Caco-2 (cell line): ENCODE results near the gene PIBF1. TPM values are rescaled to one million over a fixed set of nuclear protein-coding genes. Genes with fewer than 3 reads are reported as not detected.

ENCODE experiments used
- BruUV-seq: library from RNA; stranded (reverse); fragments of 400-500 nt; replicated peaks from 2 replicates; lab custom pipeline; 2021; lab: Mats Ljungman, UMichigan
- CTCF ChIA-PET: fragments of 300-600 bp; sonication (Branson Sonifier 250); formaldehyde crosslinking; loops from one replicate; lab custom pipeline; 2022; ENCODE audit warnings: antibody characterized with exemption; lab: Charles Lee
- POLR2A ChIA-PET: fragments of 300-600 bp; sonication (Branson Sonifier 250); formaldehyde crosslinking; loops from one replicate; lab custom pipeline; 2022; ENCODE audit warnings: antibody characterized with exemption; lab: Charles Lee
- DNase-seq, 2 experiments: peaks; one replicate each; pipeline versions ENCODE4 v3.0.0 to v3.0.0-alpha.2; 2020 to 2022
- H3K27me3 ChIP-seq: replicated peaks from 2 replicates; pipeline ENCODE4 v1.6.0; 2011; ENCODE audit warnings: low read length; ENCODE audit not compliant: control insufficient read depth, insufficient read depth
- H3K36me3 ChIP-seq: 2 replicates; pipeline ENCODE4 v1.5.1; 2011; ENCODE audit warnings: low read length; ENCODE audit not compliant: control insufficient read depth, insufficient read depth
- H3K4me1 ChIP-seq: fragments of 250-450 bp; sonication (Bioruptor Pico); 2 replicates; pipeline ENCODE4 v1.5.1; 2020; ENCODE audit warnings: mild to moderate bottlenecking
- H3K4me3 ChIP-seq: 2 replicates; pipeline ENCODE4 v1.5.1; 2011; ENCODE audit warnings: low read depth, mild to moderate bottlenecking, control low read depth, low read length
- H3K9me3 ChIP-seq: fragments of 250-450 bp; sonication (Bioruptor Pico); 2 replicates; pipeline ENCODE4 v1.5.1; 2020; ENCODE audit warnings: mild to moderate bottlenecking, moderate library complexity
- H3K27ac Mint-ChIP-seq: one replicate; pipeline ENCODE4 v1.8.0; 2022; ENCODE audit warnings: mixed read lengths; ENCODE audit not compliant: unreplicated experiment
- H3K27me3 Mint-ChIP-seq: one replicate; pipeline ENCODE4 v1.8.0; 2022; ENCODE audit warnings: mixed read lengths; ENCODE audit not compliant: insufficient read depth, unreplicated experiment
- H3K36me3 Mint-ChIP-seq: one replicate; pipeline ENCODE4 v1.8.0; 2022; ENCODE audit warnings: mild to moderate bottlenecking, mixed read lengths; ENCODE audit not compliant: insufficient read depth, unreplicated experiment
- H3K4me1 Mint-ChIP-seq: one replicate; pipeline ENCODE4 v1.8.0; 2022; ENCODE audit warnings: low read depth, mixed read lengths; ENCODE audit not compliant: unreplicated experiment
- H3K4me3 Mint-ChIP-seq: one replicate; pipeline ENCODE4 v1.8.0; 2022; ENCODE audit warnings: mild to moderate bottlenecking, moderate library complexity, mixed read lengths; ENCODE audit not compliant: unreplicated experiment
- H3K9me3 Mint-ChIP-seq: one replicate; pipeline ENCODE4 v1.8.0; 2022; ENCODE audit warnings: mixed read lengths; ENCODE audit not compliant: unreplicated experiment
- intact Hi-C: fragments of 100-400 bp; cut with micrococcal nuclease; formaldehyde crosslinking; loops from one replicate; pipeline ENCODE4 v1.10.0; 2022; ENCODE audit not compliant: unreplicated experiment
- total RNA-seq: library from RNA; stranded (reverse); gene quantifications from 2 replicates; pipeline ENCODE4 v1.2.3, GENCODE V29; 2022
- TF ChIP-seq, protein P1 (sequence below), 2 experiments: fragments of 200-600 bp in 1 of 2; IDR thresholded peaks; 1 replicate in 1 of 2; 2 replicates in 1 of 2; pipeline versions ENCODE4 v1.5.1 to v1.8.0; 2011 to 2022; ENCODE audit warnings: antibody characterized with exemption in 1 of 2, control low read depth in 1 of 2, inconsistent platforms in 1 of 2, low read depth in 1 of 2, low read length in 1 of 2, mild to moderate bottlenecking in 1 of 2, moderate library complexity in 1 of 2; ENCODE audit not compliant: insufficient read depth in 1 of 2, severe bottlenecking in 1 of 2, unreplicated experiment in 1 of 2

Gene PIBF1
- total RNA-seq, 1 experiment from 2014 or later = 13.4 TPM

DNA sequence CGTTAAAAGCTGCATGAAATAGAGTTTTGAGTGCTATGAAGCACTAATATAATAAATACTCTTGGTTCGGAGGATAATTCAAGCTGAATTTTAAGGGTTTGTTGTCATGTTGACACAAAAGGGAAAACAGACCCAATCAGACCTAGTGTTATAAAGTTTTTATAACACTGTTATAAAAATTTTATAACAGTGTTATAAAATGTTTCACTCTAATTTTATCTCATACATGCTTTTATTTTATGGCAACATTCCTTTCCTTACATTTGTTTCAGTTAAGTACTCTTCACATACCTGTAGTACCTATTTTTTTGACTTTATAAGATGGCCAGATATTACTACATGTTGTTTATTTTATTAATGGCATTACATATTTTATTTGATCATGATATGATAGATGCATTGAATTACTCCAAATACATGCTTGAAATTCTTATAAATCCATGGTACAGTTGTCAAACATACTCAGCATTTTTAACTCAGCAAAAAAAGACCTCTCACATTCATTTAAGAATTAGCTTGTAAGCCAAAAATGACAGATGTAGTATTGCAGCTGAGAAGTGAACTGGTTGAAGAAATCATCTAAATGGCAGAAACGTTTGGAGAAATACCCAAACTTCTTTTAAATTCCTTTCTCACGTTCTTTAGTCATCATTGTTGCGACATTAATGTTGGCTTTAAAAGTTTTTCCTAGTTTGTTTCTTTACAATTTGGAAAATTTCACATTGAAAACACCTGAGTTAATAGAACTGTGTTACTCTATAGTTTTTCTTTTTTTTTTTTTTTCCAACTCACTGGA, 104.5 kb downstream of the PIBF1 start:
- no peak overlapping the region for H3K4me3 Mint-ChIP-seq
- no peaks in the 10 kb centered on the region for H3K36me3 Mint-ChIP-seq
- ChIA-PET CTCF (no interaction called here), POLR2A (no interaction called here)
- intact Hi-C loops = no loop called here
- H3K4me1 Mint-ChIP-seq = no peaks in the 10 kb centered on the region
- H3K9me3 Mint-ChIP-seq = peaks cover 10% of the 10 kb centered on the region
- Histone ChIP-seq H3K36me3 (no peaks in the 10 kb centered on the region), H3K27me3 (no peaks in the 10 kb centered on the region), H3K9me3 (no peaks in the 10 kb centered on the region), H3K4me1 (no peaks in the 10 kb centered on the region), H3K4me3 (no peak overlapping the region)
- DNase-seq = no peak
- no peak overlapping the region for H3K27ac Mint-ChIP-seq
- no peaks in the 10 kb centered on the region for H3K27me3 Mint-ChIP-seq
- TF ChIP-seq, protein P1, sequence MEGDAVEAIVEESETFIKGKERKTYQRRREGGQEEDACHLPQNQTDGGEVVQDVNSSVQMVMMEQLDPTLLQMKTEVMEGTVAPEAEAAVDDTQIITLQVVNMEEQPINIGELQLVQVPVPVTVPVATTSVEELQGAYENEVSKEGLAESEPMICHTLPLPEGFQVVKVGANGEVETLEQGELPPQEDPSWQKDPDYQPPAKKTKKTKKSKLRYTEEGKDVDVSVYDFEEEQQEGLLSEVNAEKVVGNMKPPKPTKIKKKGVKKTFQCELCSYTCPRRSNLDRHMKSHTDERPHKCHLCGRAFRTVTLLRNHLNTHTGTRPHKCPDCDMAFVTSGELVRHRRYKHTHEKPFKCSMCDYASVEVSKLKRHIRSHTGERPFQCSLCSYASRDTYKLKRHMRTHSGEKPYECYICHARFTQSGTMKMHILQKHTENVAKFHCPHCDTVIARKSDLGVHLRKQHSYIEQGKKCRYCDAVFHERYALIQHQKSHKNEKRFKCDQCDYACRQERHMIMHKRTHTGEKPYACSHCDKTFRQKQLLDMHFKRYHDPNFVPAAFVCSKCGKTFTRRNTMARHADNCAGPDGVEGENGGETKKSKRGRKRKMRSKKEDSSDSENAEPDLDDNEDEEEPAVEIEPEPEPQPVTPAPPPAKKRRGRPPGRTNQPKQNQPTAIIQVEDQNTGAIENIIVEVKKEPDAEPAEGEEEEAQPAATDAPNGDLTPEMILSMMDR (IDR thresholded peaks at IDR 0.05; ENCODE audit: insufficient read depth in 1 of 2, low read depth in 1 of 2, low read length in 1 of 2, severe bottlenecking in 1 of 2, unreplicated experiment in 1 of 2) = no peak
- BruUV-seq = no TSS peak

- Mint-ChIP-seq H3K27ac (no peak overlapping the region), H3K27me3 (no peaks in the 10 kb centered on the region), H3K4me1 (no peaks in the 10 kb centered on the region), H3K4me3 (no peak overlapping the region), H3K36me3 (no peaks in the 10 kb centered on the region), H3K9me3 (no peaks in the 10 kb centered on the region)
- Histone ChIP-seq H3K36me3 (no peaks in the 10 kb centered on the region), H3K4me3 (no peak overlapping the region), H3K9me3 (no peaks in the 10 kb centered on the region), H3K27me3 (no peaks in the 10 kb centered on the region), H3K4me1 (no peaks in the 10 kb centered on the region)
- POLR2A ChIA-PET = no interaction called here
- no TSS peak for BruUV-seq
- intact Hi-C loops = no loop called here
- CTCF ChIA-PET = no interaction called here
- TF ChIP-seq, protein P1 (IDR thresholded peaks at IDR 0.05; ENCODE audit: insufficient read depth in 1 of 2, low read depth in 1 of 2, low read length in 1 of 2, severe bottlenecking in 1 of 2, unreplicated experiment in 1 of 2) = no peak
- no peak for DNase-seq
Measured at GRCh38 chr13:72889495-72889894, 107.6 kb downstream of the PIBF1 start.

GRCh38 chr13:72890546-72890945, 108.6 kb downstream of the PIBF1 start:
- H3K27ac Mint-ChIP-seq = no peak overlapping the region
- H3K9me3 ChIP-seq = no peaks in the 10 kb centered on the region
- no peaks in the 10 kb centered on the region for H3K36me3 Mint-ChIP-seq
- CTCF ChIA-PET = no interaction called here
- no peaks in the 10 kb centered on the region for H3K4me1 Mint-ChIP-seq
- H3K4me3 Mint-ChIP-seq = no peak overlapping the region
- no peak overlapping the region for H3K4me3 ChIP-seq
- H3K27me3 ChIP-seq = no peaks in the 10 kb centered on the region
- no peaks in the 10 kb centered on the region for H3K36me3 ChIP-seq
- BruUV-seq = no TSS peak
- TF ChIP-seq, protein P1 (IDR thresholded peaks at IDR 0.05; ENCODE audit: insufficient read depth in 1 of 2, low read depth in 1 of 2, low read length in 1 of 2, severe bottlenecking in 1 of 2, unreplicated experiment in 1 of 2) = no peak
- H3K4me1 ChIP-seq = no peaks in the 10 kb centered on the region
- POLR2A ChIA-PET = no interaction called here
- no peaks in the 10 kb centered on the region for H3K9me3 Mint-ChIP-seq
- DNase-seq = no peak
- no peaks in the 10 kb centered on the region for H3K27me3 Mint-ChIP-seq
- intact Hi-C loops = no loop called here
